ENCODE results near the gene CD300LF.

DNA sequence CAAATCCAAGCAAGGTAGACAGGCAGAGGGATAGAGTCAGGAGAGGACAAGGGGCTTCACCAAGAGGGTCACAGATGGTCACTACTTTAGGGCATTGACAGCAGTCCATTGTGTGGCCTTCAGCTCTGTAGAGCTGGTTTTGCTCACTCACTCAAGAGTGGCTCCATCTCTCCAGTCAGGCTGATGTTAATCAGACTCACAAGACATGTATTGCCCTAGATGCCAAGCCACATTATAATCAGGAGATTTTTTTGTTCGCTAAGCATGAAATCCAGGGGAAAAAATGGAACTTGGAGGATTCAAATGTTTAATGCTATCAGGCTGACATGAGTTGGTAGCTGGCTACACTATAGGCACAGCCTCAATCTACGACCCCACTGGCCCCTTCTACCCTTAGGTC lies 32.5 kb downstream of the CD300LF start:
- TF ChIP-seq EZH2 (IDR thresholded peaks at IDR 0.05), result no peak
- no peak for TF ChIP-seq POLR2A (IDR thresholded peaks at IDR 0.05; ENCODE audit: borderline replicate concordance, extremely low read depth, insufficient read depth, insufficient read length)
- TF ChIP-seq CTCF (IDR thresholded peaks at IDR 0.05 in 2 of 3, conservative IDR thresholded peaks at IDR 0.05 in 1 of 3; ENCODE audit: borderline replicate concordance in 1 of 3, insufficient read depth in 1 of 3, low read depth in 2 of 3, low read length in 2 of 3), result no peak
- no peak for TF ChIP-seq EGR1 (IDR thresholded peaks at IDR 0.05; ENCODE audit: low read depth)
- TF ChIP-seq ZNF274 (IDR thresholded peaks at IDR 0.05; ENCODE audit: low read depth, low read length), result no peak
- TF ChIP-seq POLR2AphosphoS5 (IDR thresholded peaks at IDR 0.05; ENCODE audit: low read depth, low read length), result no peak
